NOMO-1 (cell line): Measurements from ENCODE around the gene ARHGAP10.
A peak's percentile ranks its signal among the peaks of the same experiment; 100 is the strongest.

Experiments used
- DNase-seq, 2 experiments: peaks; one replicate each; lab custom pipeline; 2025; ENCODE audit not compliant: unreplicated experiment in 2 of 2; lab: John Stamatoyannopoulos, UW

ARHGAP10 gene

GRCh38 chr4:148017801-148018200 lies 285.9 kb downstream of the ARHGAP10 start:
- no peak for DNase-seq

DNA sequence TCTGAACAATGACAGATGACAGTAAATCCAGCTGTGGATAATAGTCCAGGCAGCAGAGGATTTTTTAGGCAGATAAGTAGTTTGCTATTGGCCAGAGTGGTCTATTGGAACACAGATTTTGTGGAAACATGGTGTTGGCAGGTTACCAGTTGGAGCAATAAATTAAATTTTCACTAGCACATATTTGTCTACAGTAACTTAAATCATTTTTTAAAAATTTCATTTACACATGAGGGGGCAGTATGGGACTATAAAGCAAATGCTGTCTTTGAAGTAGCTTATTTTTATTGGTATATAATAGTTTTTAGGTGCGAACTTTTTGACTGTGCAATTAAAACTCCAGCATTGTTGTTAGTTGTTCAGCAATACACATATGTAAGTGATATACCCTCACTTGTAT lies 289.8 kb downstream of the ARHGAP10 start:
- DNase-seq: no peak

GRCh38 chr4:148022975-148023374 lies 291.1 kb downstream of the ARHGAP10 start:
- DNase-seq: no peak

DNA sequence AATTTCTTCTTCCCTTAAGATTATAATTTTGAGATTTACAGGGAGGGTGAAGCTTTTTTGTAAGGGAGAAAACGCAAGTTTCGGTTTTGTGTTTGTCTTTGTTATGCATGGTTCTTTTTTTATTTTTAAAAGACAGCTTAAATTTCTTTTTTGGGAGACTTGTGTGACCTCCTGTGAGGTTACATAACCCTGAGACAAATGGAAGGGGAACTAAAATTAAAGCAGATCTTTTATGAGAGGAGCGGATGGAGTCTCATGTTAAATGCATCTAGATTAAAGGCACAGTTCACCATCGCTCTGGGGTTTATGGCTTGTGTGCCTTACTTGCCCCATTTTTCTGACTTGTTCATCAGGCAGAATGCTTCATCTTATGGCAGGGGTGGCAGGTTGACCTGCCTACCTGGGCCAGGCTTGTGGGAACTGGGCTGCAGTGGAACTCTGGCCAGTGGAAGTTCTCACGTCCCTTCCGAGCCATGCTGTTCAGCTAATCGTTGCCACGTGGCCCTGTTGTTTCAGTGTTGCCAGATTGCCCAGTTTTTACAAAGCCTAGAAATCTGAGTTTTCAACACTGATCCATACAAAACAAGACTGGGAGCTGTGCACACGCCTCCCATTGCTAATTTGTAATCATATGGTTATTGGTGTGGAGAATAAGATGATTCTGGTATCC lies 291.8 kb downstream of the ARHGAP10 start:
- DNase-seq: peak; percentile 2 to 51

DNA sequence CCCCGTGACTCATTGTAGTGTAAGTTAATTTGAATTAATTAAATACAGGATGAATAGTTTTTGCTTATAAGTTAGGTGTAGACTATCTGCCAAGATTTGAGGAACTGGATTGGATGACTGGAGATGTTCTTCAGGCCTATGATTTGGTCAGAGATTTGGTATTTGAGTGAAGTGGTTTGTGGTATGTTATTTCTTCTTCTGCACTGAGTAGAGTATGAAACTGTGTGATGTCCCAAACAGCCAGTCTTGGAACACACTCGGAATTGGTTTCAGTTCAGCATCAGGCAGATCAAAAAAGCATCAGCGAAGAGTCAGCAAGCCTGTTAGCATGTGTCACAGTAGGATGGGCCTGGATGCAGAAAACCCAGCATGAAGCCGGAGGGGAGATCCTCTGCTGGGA lies 294.1 kb downstream of the ARHGAP10 start:
- DNase-seq: no peak

DNA sequence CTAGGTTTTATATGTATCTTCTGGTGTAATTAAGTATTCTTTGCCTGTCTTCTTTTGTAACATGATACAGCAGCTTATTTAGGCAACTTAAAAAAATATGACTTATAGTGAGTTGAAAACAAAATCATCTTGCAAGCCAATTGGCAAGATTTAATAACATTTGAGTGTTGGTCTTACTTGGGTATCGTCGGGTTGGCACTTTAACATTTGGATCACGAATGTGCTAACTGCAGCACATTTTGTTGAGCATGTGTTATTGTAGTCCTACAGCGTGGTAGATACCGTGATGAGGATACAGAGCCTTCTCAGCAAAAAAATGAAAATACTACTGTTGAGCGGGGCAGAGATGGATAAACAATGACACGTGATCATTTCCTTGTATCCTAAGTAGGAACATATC lies 295.3 kb downstream of the ARHGAP10 start:
- no peak for DNase-seq

GRCh38 chr4:148029781-148030180 lies 297.9 kb downstream of the ARHGAP10 start:
- no peak for DNase-seq

DNA sequence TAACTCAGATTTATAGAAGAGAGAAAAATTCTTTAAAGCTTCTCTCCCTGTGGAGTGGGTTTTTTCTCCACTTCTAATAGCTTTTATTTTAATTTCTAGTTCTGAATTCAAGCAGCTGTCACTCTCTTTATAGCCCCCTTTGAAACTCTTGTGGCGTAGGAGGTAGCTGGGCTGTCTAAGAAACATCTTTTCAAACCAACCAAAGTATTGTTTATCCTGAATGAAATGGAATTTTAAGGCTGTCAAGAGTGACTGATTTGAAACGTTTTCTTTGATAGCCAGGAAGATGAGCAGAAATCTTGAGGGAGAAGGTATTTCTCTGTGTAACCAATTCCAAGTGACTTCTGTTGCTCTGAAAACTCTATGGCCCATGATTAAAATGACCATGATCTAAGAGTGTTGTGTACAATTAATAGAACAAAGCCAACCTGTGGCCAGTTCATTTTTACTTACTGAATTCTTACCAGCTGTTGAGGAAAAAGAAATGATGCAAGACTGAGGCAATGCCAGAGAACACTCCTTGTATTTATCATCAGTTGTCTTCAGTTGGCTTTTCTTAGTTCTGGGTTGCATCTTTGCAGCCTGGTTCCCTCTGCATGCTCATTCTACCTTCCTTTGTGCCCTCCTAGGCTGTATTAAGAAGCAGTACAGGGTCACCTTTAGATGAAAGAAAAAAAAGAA lies 298.4 kb downstream of the ARHGAP10 start:
- no peak for DNase-seq

DNA sequence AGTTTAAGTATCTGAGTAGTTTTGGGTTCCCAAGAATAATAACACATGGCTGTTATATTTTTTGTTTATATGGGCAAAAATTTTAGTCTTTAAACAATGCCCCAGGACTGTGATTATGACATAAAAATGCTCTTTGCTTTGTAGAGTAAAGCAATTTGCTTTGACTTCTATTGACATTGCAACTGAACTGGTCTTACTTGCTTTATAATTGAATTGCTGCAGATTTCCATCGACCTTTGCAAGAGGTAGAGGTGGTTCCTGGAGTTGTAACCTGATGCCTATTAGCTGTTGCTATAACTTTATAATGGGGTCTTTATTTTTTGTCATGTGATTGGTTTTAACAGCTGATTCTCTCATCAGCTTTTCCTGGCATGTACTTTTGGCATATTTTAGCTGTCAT lies 302.9 kb downstream of the ARHGAP10 start:
- DNase-seq: no peak

DNA sequence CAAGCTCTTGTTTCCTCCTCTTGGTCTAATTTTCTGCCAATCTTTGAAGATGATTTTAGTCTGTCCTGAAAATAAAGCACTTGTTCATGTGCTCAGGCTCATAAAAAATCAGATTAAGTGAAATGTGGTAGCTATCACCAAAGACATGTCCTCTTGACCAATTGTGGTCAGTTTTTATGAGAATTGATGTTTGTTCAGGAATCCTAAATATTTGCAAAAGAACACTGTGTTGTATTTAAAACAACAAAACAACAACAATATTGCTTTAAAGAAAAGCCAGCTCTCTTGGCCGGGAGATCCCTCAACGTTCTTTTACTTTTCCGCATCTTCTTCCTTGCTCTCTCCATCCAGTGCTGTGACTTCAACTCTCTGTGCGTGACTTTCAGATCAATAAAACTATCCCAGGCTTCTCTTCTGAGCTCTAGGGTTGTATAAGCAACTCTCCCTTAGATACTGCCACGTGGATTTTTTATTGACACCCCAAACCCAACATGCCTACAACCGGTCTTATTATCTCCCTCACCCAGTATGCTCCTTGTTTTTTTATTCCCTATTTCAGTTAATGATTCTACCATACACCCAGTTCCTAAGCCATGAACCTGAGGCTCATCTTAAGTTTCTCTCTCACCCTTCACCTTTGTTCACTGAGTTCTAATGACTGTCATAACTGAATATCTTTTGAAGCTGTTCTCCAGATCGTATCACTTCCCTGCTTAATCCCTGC lies 309.9 kb downstream of the ARHGAP10 start:
- no peak for DNase-seq

DNA sequence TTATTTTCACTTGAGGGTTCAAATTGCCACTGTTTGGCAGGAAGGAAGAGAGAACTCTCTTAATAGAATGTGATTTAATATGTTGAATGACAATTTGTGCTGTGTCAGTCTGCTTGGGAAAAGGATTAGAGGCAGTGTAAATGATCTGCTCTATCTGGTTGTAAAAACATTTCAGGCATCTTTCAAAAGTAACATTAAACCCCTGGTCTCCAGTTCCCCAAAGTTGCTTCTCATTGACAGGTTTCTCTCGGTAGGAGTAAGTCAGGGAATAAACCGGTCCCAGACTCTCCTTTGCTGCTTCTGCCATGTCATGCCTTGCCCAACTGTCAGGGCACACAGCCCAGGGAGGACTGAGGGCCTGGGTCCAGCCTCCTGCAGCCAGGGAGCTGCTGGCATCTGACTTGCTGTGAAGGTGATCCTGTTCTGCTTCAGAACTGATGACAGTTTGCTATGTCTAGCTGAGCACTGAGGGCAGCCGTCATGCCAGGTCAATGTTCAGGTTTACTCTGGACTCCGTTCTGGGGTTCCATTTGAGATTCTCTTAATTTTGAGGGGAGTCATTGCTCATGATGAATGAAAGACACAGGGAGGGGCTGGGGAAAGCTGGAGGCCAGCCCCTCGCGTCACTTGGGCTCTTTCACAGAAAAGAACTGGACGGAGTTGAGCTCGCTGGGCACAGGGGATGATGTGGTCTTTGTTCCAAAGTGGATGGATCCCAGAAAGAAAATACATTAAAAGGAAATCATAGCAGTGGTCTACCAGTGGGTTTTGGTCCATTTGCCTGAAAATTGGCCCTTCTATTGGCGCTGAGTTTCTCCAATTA lies 312.4 kb downstream of the ARHGAP10 start:
- no peak for DNase-seq

GRCh38 chr4:148044912-148045352 lies 313.0 kb downstream of the ARHGAP10 start:
- no peak for DNase-seq

GRCh38 chr4:148048598-148048997 lies 316.7 kb downstream of the ARHGAP10 start:
- no peak for DNase-seq

DNA sequence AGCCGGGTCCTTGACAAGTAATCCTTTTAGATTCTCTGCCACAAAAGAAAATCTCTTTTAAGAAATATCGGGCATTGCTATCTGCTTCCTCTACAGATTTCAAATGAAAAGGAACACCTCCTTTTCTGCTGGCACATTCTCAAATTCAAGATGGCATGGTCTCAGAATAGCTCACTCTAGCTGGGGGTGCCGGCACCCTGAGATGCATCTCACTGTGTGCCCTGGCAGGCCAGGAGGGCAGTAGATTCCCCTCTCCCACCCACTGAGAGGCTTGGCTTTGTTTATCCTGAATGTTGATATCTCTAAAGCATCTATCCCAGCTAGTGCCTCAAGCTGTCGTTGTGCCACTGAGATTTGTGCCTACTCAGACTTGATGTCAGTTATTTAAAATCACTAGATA lies 319.5 kb downstream of the ARHGAP10 start:
- no peak for DNase-seq

- DNase-seq: no peak
These were observed 320.6 kb downstream of the ARHGAP10 start for GRCh38 chr4:148052448-148052847.

DNA sequence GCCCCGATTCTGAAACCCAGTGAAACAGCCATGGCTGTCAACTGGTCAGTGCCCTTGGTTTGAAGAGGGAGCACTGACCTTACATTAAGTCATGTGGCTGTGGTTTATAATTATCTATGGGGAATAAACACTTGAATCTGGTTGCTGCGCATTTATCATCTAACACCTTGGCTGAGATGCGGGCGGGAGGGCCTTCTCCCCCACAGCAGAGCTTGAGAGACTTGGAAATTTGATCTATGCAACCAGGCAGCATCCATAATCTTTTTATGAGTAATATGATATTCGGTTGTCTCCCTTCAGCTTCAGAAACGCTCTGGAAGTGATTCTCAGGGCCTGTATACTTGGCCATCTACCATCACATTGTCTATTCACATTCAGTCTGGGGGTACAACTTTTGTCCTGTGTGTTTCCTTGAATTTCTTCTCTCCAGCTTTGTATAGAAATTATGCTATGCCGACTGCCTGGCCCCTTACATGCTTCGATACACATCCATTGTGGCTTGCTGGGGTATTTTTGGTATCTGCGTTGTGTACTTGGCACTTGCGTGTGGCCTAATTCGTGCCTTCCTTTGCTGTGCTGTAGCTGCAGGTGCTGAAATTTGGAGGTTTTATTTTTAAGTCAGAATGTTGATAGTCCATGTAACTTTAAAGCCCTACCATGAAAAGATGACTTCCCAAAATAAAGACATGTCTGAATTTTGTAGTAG lies 321.6 kb downstream of the ARHGAP10 start:
- no peak for DNase-seq

- DNase-seq: peak in 1 of 2 experiments; percentile 51
These were observed 322.4 kb downstream of the ARHGAP10 start for GRCh38 chr4:148054275-148054674.

DNA sequence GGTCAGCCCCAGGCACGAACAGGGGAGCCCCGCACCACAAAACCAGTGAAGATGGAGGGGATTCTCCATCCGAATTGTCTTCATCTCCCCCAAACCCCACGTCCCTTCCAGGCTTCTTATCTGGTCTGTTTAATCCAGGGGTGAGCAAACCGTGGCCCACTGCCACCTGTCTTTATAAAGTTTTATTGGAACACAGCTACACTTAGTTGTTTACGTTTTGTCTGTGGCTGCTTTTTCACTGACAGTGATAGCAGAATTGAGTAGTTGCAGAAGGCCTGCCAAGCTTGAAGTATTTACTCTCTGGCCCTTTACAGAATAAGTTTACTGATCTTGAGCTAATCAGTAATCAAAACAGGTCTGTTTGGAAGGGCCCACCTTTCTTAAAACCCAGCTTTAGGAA lies 324.0 kb downstream of the ARHGAP10 start:
- DNase-seq: no peak

GRCh38 chr4:148056879-148057278 lies 325.0 kb downstream of the ARHGAP10 start:
- peak; percentile 87 to 96 for DNase-seq

GRCh38 chr4:148057516-148057915 lies 325.6 kb downstream of the ARHGAP10 start:
- DNase-seq: no peak
